HEK293 (cell line): ENCODE results near the gene ZNF521.
"Not testable (repeated sequence)": the region's sequence is repeated elsewhere in the genome, so short reads cannot be mapped to it uniquely, and the experiment has no call there.

Experiments
- CTCF ChIA-PET: fragments of 350-600 bp; formaldehyde crosslinking; extraction: SDS; loops from one replicate; lab custom pipeline; 2021; ENCODE audit warnings: antibody characterized with exemption; lab: Yijun Ruan, JAX
- POLR2A ChIA-PET: fragments of 300-600 bp; formaldehyde crosslinking; extraction: SDS; loops from one replicate; lab custom pipeline; 2020; ENCODE audit warnings: antibody characterized with exemption, inconsistent platforms; lab: Yijun Ruan, JAX
- H3K27ac ChIP-seq: fragments of 200-500 bp; sonication (Bioruptor generic); 2 replicates; pipeline ENCODE4 v1.5.1; 2014; ENCODE audit warnings: low read depth, low read length, control low read depth, inconsistent platforms; ENCODE audit errors: extremely low read depth
- H3K36me3 ChIP-seq, 2 experiments: fragments of 200-500 bp in 1 of 2; sonication (Bioruptor generic) in 1 of 2; 1 replicate in 1 of 2; 2 replicates in 1 of 2; pipeline ENCODE4 v1.5.1; 2014 to 2017; ENCODE audit warnings: inconsistent platforms in 2 of 2, low read length in 2 of 2; ENCODE audit not compliant: control insufficient read depth in 2 of 2, insufficient read depth in 1 of 2
- H3K4me1 ChIP-seq: fragments of 200-500 bp; sonication (Bioruptor generic); 2 replicates; pipeline ENCODE4 v1.5.1; 2014; ENCODE audit warnings: mild to moderate bottlenecking, low read length, inconsistent platforms; ENCODE audit not compliant: control insufficient read depth, insufficient read depth
- H3K4me3 ChIP-seq: 2 replicates; pipeline ENCODE4 v1.5.1; 2011; ENCODE audit warnings: low read depth, mild to moderate bottlenecking, control low read depth, low read length, moderate library complexity
- H3K9me3 ChIP-seq: fragments of 200-500 bp; sonication (Bioruptor generic); 2 replicates; pipeline ENCODE4 v1.5.1; 2014; ENCODE audit warnings: low read depth, low read length, inconsistent platforms; ENCODE audit not compliant: control insufficient read depth, insufficient read depth
- MYNN ChIP-seq: fragments of 450-650 bp; formaldehyde crosslinking; IDR thresholded peaks from 2 replicates; pipeline ENCODE4 v1.5.1; 2016; ENCODE audit warnings: missing biosample characterization, missing genetic modification characterization, borderline replicate concordance
- OSR2 ChIP-seq: fragments of 450-650 bp; formaldehyde crosslinking; IDR thresholded peaks from 2 replicates; pipeline ENCODE4 v1.5.1; 2016; ENCODE audit warnings: missing biosample characterization, missing genetic modification characterization
- SETDB1 ChIP-seq: IDR thresholded peaks from one replicate; pipeline ENCODE4 v1.6.1; 2017; ENCODE audit warnings: mild to moderate bottlenecking, low read length, moderate library complexity, mixed read lengths; ENCODE audit not compliant: insufficient read length
- ZNF214 ChIP-seq: fragments of 450-650 bp; formaldehyde crosslinking; IDR thresholded peaks from 2 replicates; pipeline ENCODE4 v1.5.1; 2017; ENCODE audit warnings: missing biosample characterization, mild to moderate bottlenecking, missing genetic modification characterization, borderline replicate concordance
- ZNF366 ChIP-seq: fragments of 450-650 bp; formaldehyde crosslinking; conservative IDR thresholded peaks from 2 replicates; pipeline ENCODE4 v1.5.1; 2016; ENCODE audit warnings: missing biosample characterization, missing genetic modification characterization
- ZNF394 ChIP-seq: fragments of 450-650 bp; formaldehyde crosslinking; IDR thresholded peaks from 2 replicates; pipeline ENCODE4 v1.5.1; 2016; ENCODE audit warnings: missing biosample characterization, missing genetic modification characterization, mild to moderate bottlenecking, moderate library complexity, borderline replicate concordance
- ZNF416 ChIP-seq: fragments of 450-650 bp; formaldehyde crosslinking; IDR thresholded peaks from 2 replicates; pipeline ENCODE4 v1.5.1; 2016; ENCODE audit warnings: missing biosample characterization, missing genetic modification characterization
- ZNF426 ChIP-seq: fragments of 450-650 bp; formaldehyde crosslinking; IDR thresholded peaks from 2 replicates; pipeline ENCODE4 v1.5.1; 2017; ENCODE audit warnings: missing biosample characterization, missing genetic modification characterization, mild to moderate bottlenecking, inconsistent platforms, moderate library complexity
- ZNF660 ChIP-seq: fragments of 450-650 bp; IDR thresholded peaks from 2 replicates; pipeline ENCODE4 v1.5.1; 2018; ENCODE audit warnings: missing biosample characterization, mild to moderate bottlenecking, missing genetic modification characterization
- ZNF747 ChIP-seq: fragments of 450-650 bp; formaldehyde crosslinking; IDR thresholded peaks from 2 replicates; pipeline ENCODE4 v1.5.1; 2016; ENCODE audit warnings: missing biosample characterization, missing genetic modification characterization
- TF ChIP-seq, protein P1 (sequence below): fragments of 450-650 bp; formaldehyde crosslinking; conservative IDR thresholded peaks from 2 replicates; pipeline ENCODE4 v1.5.1; 2016; ENCODE audit warnings: low read depth, missing biosample characterization, missing genetic modification characterization
- TF ChIP-seq, protein P2 (sequence below): fragments of 450-650 bp; formaldehyde crosslinking; IDR thresholded peaks from 2 replicates; pipeline ENCODE4 v1.5.1; 2016; ENCODE audit warnings: missing biosample characterization, missing genetic modification characterization, borderline replicate concordance
- TF ChIP-seq, protein P3 (sequence below): fragments of 450-650 bp; formaldehyde crosslinking; IDR thresholded peaks from 2 replicates; pipeline ENCODE4 v1.5.1; 2016; ENCODE audit warnings: missing biosample characterization, missing genetic modification characterization
- TF ChIP-seq, protein P4 (sequence below): fragments of 450-650 bp; formaldehyde crosslinking; IDR thresholded peaks from 2 replicates; pipeline ENCODE4 v1.5.1; 2017; ENCODE audit warnings: missing biosample characterization, missing genetic modification characterization

Gene ZNF521

DNA sequence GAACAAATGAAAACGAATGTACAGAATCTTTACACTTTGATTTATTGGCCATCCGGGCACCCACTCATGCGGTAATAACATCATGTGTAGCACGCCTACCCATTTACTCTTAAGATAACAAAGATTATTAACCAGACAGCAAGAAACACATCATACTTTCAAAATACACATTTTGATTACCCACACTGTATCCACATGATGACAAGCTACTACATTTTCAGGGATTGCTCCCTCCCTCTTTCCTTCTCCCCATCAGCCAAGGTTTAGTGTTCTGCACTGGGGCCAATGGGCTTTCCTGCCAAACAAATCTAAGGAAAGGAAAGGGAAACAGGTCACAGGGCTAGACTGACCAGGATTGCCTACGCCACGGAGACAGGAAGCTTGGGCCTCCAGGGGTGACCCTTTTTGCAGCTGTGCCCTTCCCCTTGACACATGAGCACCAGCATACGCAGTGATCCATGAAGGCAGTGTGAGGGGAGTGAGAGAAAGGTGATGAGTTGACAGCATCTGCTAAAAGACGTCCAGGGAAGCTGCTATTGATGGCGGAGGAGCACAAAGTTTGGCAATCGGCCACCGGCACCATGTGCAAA lies 76.5 kb downstream of the ZNF521 start (continued):
- TF ChIP-seq ZNF394 (no peak), ZNF747 (tag by site-specific recombination) (no peak), ZNF416 (tag by site-specific recombination) (no peak), ZNF660 (tag by site-specific recombination) (peak; percentile 81), ZNF214 (tag by site-specific recombination) (no peak), OSR2 (tag by site-specific recombination) (peak; percentile 59; the same call in 1 of the 2 replicates), MYNN (tag by site-specific recombination) (no peak), SETDB1 (no peak)
- TF ChIP-seq, protein P1, sequence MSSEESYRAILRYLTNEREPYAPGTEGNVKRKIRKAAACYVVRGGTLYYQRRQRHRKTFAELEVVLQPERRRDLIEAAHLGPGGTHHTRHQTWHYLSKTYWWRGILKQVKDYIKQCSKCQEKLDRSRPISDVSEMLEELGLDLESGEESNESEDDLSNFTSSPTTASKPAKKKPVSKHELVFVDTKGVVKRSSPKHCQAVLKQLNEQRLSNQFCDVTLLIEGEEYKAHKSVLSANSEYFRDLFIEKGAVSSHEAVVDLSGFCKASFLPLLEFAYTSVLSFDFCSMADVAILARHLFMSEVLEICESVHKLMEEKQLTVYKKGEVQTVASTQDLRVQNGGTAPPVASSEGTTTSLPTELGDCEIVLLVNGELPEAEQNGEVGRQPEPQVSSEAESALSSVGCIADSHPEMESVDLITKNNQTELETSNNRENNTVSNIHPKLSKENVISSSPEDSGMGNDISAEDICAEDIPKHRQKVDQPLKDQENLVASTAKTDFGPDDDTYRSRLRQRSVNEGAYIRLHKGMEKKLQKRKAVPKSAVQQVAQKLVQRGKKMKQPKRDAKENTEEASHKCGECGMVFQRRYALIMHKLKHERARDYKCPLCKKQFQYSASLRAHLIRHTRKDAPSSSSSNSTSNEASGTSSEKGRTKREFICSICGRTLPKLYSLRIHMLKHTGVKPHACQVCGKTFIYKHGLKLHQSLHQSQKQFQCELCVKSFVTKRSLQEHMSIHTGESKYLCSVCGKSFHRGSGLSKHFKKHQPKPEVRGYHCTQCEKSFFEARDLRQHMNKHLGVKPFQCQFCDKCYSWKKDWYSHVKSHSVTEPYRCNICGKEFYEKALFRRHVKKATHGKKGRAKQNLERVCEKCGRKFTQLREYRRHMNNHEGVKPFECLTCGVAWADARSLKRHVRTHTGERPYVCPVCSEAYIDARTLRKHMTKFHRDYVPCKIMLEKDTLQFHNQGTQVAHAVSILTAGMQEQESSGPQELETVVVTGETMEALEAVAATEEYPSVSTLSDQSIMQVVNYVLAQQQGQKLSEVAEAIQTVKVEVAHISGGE (tag by site-specific recombination), result no peak
- TF ChIP-seq, protein P2, sequence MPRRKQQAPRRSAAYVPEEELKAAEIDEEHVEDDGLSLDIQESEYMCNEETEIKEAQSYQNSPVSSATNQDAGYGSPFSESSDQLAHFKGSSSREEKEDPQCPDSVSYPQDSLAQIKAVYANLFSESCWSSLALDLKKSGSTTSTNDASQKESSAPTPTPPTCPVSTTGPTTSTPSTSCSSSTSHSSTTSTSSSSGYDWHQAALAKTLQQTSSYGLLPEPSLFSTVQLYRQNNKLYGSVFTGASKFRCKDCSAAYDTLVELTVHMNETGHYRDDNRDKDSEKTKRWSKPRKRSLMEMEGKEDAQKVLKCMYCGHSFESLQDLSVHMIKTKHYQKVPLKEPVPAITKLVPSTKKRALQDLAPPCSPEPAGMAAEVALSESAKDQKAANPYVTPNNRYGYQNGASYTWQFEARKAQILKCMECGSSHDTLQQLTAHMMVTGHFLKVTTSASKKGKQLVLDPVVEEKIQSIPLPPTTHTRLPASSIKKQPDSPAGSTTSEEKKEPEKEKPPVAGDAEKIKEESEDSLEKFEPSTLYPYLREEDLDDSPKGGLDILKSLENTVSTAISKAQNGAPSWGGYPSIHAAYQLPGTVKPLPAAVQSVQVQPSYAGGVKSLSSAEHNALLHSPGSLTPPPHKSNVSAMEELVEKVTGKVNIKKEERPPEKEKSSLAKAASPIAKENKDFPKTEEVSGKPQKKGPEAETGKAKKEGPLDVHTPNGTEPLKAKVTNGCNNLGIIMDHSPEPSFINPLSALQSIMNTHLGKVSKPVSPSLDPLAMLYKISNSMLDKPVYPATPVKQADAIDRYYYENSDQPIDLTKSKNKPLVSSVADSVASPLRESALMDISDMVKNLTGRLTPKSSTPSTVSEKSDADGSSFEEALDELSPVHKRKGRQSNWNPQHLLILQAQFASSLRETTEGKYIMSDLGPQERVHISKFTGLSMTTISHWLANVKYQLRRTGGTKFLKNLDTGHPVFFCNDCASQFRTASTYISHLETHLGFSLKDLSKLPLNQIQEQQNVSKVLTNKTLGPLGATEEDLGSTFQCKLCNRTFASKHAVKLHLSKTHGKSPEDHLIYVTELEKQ (tag by site-specific recombination), result no peak

DNA sequence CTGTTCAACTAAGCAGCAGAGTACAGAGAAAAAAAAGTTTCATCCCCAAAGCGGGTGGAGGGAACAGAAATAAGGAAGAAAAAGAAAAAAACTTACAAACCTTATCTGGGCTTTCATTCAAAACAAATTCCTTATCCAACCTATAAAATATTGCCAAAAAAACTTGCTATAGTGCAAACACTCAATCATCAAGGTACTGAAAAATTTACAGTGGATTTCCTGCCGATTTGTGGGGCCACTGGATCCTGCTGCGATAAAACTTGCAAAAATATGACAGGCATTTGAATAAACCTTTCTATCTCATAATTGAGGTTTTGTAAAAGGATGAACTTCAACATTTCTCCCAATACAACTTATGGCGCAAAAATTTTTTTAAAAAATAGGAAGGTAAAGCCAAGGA lies 77.0 kb downstream of the ZNF521 start:
- Histone ChIP-seq H3K36me3 (no peaks in the 10 kb centered on the region; a peak in 1 of 3 replicates), H3K27ac (no peak overlapping the region), H3K9me3 (no peaks in the 10 kb centered on the region), H3K4me3 (no peak overlapping the region), H3K4me1 (peaks cover 28% of the 10 kb centered on the region)
- POLR2A ChIA-PET, result no interaction called here
- no peak for TF ChIP-seq ZNF366 (tag by site-specific recombination)
- TF ChIP-seq, protein P3, sequence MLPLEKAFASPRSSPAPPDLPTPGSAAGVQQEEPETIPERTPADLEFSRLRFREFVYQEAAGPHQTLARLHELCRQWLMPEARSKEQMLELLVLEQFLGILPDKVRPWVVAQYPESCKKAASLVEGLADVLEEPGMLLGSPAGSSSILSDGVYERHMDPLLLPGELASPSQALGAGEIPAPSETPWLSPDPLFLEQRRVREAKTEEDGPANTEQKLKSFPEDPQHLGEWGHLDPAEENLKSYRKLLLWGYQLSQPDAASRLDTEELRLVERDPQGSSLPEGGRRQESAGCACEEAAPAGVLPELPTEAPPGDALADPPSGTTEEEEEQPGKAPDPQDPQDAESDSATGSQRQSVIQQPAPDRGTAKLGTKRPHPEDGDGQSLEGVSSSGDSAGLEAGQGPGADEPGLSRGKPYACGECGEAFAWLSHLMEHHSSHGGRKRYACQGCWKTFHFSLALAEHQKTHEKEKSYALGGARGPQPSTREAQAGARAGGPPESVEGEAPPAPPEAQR (tag by site-specific recombination), result no peak
- no peak for TF ChIP-seq ZNF426 (tag by site-specific recombination)
- TF ChIP-seq, protein P4, sequence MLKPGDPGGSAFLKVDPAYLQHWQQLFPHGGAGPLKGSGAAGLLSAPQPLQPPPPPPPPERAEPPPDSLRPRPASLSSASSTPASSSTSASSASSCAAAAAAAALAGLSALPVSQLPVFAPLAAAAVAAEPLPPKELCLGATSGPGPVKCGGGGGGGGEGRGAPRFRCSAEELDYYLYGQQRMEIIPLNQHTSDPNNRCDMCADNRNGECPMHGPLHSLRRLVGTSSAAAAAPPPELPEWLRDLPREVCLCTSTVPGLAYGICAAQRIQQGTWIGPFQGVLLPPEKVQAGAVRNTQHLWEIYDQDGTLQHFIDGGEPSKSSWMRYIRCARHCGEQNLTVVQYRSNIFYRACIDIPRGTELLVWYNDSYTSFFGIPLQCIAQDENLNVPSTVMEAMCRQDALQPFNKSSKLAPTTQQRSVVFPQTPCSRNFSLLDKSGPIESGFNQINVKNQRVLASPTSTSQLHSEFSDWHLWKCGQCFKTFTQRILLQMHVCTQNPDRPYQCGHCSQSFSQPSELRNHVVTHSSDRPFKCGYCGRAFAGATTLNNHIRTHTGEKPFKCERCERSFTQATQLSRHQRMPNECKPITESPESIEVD (tag by site-specific recombination), result peak; percentile 90
- CTCF ChIA-PET, result interaction anchor here (0.8 kb wide), 1 partner anchor 27 kb away, joined by 3 read pairs; no protein-coding TSS in a partner anchor

DNA sequence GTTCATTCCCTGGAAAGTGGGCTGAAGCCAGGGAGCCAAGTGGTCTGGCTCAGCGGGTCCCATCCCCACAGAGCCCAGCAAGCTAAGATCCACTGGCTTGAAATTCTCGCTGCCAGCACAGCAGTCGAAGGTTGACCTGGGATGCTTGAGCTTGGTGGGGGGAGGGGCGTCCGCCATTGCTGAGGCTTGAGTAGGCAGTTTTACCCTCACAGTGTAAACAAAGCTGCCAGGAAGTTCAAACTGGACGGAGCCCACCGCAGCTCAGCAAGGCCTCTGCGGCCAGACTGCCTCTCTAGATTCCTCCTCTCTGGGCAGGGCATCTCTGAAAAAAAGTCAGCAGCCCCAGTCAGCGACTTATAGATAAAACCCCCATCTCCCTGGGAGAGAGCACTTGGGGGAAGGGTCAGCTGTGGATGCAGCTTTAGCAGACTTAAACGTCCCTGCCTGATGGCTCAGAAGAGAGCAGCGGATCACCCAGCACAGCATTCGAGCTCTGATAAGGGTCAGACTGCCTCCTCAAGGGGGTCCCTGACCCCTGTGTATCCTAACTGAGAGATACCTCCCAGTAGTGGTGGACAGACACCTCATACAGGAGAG lies 84.9 kb downstream of the ZNF521 start:
- POLR2A ChIA-PET, result not testable (repeated sequence)
- CTCF ChIA-PET, result interaction anchor here (0.8 kb wide), 1 partner anchor 34 kb away, joined by 3 read pairs; no protein-coding TSS in a partner anchor

More for the DNA sequence above, 84.9 kb downstream of the ZNF521 start:
- not testable (repeated sequence) for H3K4me1 ChIP-seq, H3K4me3 ChIP-seq, H3K27ac ChIP-seq, H3K36me3 ChIP-seq, H3K9me3 ChIP-seq
